ENCODE data around the gene KRT83.

The KRT83 gene

DNA sequence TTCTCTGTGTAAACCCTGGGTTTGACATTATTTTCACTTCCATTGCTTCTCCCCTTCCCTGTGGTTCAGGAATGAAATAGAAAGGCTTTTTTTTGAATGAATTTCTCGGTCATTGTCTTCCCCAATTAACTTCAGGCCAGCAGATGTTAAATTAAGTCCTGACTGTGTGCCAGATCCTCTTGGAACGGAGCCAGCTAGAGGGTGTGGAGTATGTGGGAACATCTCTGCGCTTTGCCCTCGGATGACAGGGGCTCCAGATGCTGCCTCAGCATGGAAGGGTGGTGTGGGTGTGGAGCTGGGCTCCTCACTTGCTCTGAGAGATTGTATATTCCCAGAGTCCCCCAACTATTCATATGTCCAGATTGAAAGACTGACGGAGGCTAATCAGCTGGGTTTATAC, 33.0 kb upstream of the KRT83 start:
- H4K20me1 ChIP-seq (ENCODE audit: control insufficient read depth, insufficient read depth, low read depth, low read length) = 0 out of 2 replicates have a peak, but pooled peaks cover 5% of the 10 kb centered on the region
- no peaks in the 10 kb centered on the region for H3K9me2 ChIP-seq (replicated peaks; ENCODE audit: control insufficient read depth, low read length)
- no peaks in the 10 kb centered on the region for H3K36me3 ChIP-seq (ENCODE audit: control insufficient read depth, low read length)
- no peaks in the 10 kb centered on the region for H3K79me2 ChIP-seq (ENCODE audit: control insufficient read depth, low read length)
- TF ChIP-seq EZH2phosphoT487 (IDR thresholded peaks at IDR 0.05; ENCODE audit: borderline replicate concordance, low read length) = no peak
- TF ChIP-seq, protein P1, sequence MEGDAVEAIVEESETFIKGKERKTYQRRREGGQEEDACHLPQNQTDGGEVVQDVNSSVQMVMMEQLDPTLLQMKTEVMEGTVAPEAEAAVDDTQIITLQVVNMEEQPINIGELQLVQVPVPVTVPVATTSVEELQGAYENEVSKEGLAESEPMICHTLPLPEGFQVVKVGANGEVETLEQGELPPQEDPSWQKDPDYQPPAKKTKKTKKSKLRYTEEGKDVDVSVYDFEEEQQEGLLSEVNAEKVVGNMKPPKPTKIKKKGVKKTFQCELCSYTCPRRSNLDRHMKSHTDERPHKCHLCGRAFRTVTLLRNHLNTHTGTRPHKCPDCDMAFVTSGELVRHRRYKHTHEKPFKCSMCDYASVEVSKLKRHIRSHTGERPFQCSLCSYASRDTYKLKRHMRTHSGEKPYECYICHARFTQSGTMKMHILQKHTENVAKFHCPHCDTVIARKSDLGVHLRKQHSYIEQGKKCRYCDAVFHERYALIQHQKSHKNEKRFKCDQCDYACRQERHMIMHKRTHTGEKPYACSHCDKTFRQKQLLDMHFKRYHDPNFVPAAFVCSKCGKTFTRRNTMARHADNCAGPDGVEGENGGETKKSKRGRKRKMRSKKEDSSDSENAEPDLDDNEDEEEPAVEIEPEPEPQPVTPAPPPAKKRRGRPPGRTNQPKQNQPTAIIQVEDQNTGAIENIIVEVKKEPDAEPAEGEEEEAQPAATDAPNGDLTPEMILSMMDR (IDR thresholded peaks at IDR 0.05; ENCODE audit: low read depth, low read length, poor library complexity, severe bottlenecking) = no peak
- no peak overlapping the region for H3K27ac ChIP-seq (ENCODE audit: low read depth, low read length)
- peaks cover 4% of the 10 kb centered on the region; the same call in 1 of the 2 replicates for H3F3A ChIP-seq (ENCODE audit: control insufficient read depth, insufficient read depth)
- H3K4me1 ChIP-seq (ENCODE audit: control insufficient read depth, low read length) = peaks cover 18% of the 10 kb centered on the region
- no peaks in the 10 kb centered on the region for H3K9me3 ChIP-seq (ENCODE audit: control insufficient read depth, insufficient read depth, low read length)
- H3K4me2 ChIP-seq (ENCODE audit: low read length) = no peak overlapping the region
- peaks cover 27% of the 10 kb centered on the region for H3K27me3 ChIP-seq (ENCODE audit: control insufficient read depth, low read length)
- H3K4me3 ChIP-seq (ENCODE audit: low read length) = no peak overlapping the region

DNA sequence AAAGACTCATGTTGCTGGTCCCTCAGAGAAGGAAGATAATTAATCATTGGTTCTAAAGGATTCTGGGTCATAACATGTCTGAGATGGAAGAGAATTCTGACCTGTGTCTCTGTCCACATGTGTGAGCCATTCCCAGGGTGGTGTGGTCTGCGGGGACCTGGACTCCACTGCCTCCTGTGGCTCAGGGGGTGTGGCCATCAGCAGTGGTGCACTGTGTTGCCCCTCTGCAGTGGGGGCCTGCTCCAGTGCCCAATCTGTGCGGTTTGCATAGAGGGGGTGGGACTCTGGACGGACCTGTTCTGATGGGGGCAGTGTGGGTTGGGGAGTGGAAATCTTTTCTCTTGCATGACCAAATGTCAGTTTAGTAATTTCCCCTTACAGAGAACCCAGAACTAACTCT, 32.6 kb upstream of the KRT83 start:
- H3K4me3 ChIP-seq (ENCODE audit: low read length) = no peak overlapping the region
- 0 out of 2 replicates have a peak, but pooled peaks cover 5% of the 10 kb centered on the region for H4K20me1 ChIP-seq (ENCODE audit: control insufficient read depth, insufficient read depth, low read depth, low read length)
- no peak for TF ChIP-seq EZH2phosphoT487 (IDR thresholded peaks at IDR 0.05; ENCODE audit: borderline replicate concordance, low read length)
- TF ChIP-seq, protein P1 (IDR thresholded peaks at IDR 0.05; ENCODE audit: low read depth, low read length, poor library complexity, severe bottlenecking) = no peak
- H3K27ac ChIP-seq (ENCODE audit: low read depth, low read length) = no peak overlapping the region
- H3K9me3 ChIP-seq (ENCODE audit: control insufficient read depth, insufficient read depth, low read length) = no peaks in the 10 kb centered on the region
- H3F3A ChIP-seq (ENCODE audit: control insufficient read depth, insufficient read depth) = peaks cover 1% of the 10 kb centered on the region; the same call in 1 of the 2 replicates
- H3K36me3 ChIP-seq (ENCODE audit: control insufficient read depth, low read length) = no peaks in the 10 kb centered on the region
- peaks cover 14% of the 10 kb centered on the region for H3K4me1 ChIP-seq (ENCODE audit: control insufficient read depth, low read length)
- no peaks in the 10 kb centered on the region for H3K9me2 ChIP-seq (replicated peaks; ENCODE audit: control insufficient read depth, low read length)
- peaks cover 27% of the 10 kb centered on the region for H3K27me3 ChIP-seq (ENCODE audit: control insufficient read depth, low read length)
- no peaks in the 10 kb centered on the region for H3K79me2 ChIP-seq (ENCODE audit: control insufficient read depth, low read length)
- H3K4me2 ChIP-seq (ENCODE audit: low read length) = no peak overlapping the region

DNA sequence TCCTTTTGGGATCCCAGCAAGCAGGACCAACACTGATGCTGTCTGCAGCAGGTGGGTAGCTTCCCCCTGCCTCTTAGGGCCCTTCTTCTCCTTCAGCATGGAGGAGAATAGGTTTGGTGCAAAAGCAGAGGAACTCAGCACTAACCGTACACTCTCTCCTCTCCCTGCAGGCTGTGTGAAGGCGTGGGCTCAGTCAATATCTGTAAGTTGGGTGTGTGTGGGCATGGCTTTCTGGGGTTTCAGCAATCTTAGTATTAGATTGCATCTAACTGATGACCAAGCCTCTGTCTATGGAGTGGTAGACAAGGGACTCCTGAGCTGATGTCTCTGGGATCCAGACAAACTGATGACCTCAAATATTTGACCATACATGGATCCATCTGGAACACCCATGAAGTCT, 31.8 kb upstream of the KRT83 start:
- Histone ChIP-seq H3K4me2 (ENCODE audit: low read length) (no peak overlapping the region), H4K20me1 (ENCODE audit: control insufficient read depth, insufficient read depth, low read depth, low read length) (0 out of 2 replicates have a peak, but pooled peaks cover under 1% of the 10 kb centered on the region), H3K79me2 (ENCODE audit: control insufficient read depth, low read length) (no peaks in the 10 kb centered on the region), H3K4me3 (ENCODE audit: low read length) (no peak overlapping the region), H3K27ac (ENCODE audit: low read depth, low read length) (no peak overlapping the region), H3K9me3 (ENCODE audit: control insufficient read depth, insufficient read depth, low read length) (no peaks in the 10 kb centered on the region), H3F3A (ENCODE audit: control insufficient read depth, insufficient read depth) (no peaks in the 10 kb centered on the region), H3K36me3 (ENCODE audit: control insufficient read depth, low read length) (no peaks in the 10 kb centered on the region), H3K27me3 (ENCODE audit: control insufficient read depth, low read length) (peaks cover 32% of the 10 kb centered on the region), H3K4me1 (ENCODE audit: control insufficient read depth, low read length) (peaks cover 6% of the 10 kb centered on the region), H3K9me2 (replicated peaks; ENCODE audit: control insufficient read depth, low read length) (no peaks in the 10 kb centered on the region)
- TF ChIP-seq EZH2phosphoT487 (IDR thresholded peaks at IDR 0.05; ENCODE audit: borderline replicate concordance, low read length) = no peak
- TF ChIP-seq, protein P1 (IDR thresholded peaks at IDR 0.05; ENCODE audit: low read depth, low read length, poor library complexity, severe bottlenecking) = no peak

All from DOHH2 (cell line).